ENCODE results near the gene MORF4L1. TPM values are rescaled to one million over a fixed set of nuclear protein-coding genes. Genes with fewer than 3 reads are reported as not detected.

The MORF4L1 gene
- total RNA-seq, 1 experiment from 2014 or later = 424 TPM

DNA sequence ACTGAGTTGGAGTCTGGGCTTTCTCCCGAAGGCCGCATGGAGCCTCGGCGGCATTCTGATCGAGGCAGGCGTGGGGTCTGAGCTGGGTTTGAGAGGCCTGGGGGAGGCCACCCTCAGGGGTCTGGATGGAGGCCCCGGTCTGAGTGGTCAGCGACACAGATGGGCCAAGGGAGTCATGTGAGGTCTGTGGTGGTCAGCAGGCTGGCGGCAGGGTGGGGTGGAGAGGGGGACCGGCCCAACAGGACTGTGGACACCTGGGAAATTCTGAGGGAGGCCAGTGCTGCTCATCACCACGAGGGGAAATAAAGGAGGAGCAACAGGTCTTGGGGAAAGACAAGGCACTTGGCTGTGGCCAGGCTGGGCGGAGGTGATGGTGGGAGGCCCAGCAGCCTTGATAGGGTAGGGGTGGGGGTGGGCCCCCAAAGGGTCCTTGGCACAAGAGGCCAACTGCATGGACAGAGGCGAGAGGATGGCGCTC is 56.0 kb downstream of the MORF4L1 start:
- BruUV-seq (replicated peaks) = no TSS peak
- Mint-ChIP-seq H3K27me3 (ENCODE audit: insufficient read depth, unreplicated experiment) (no peaks in the 10 kb centered on the region), H3K4me1 (ENCODE audit: low read depth, unreplicated experiment) (no peaks in the 10 kb centered on the region), H3K36me3 (ENCODE audit: insufficient read depth, unreplicated experiment) (peaks cover 64% of the 10 kb centered on the region), H3K27ac (ENCODE audit: unreplicated experiment) (peak overlapping the region; percentile 46), H3K9me3 (ENCODE audit: unreplicated experiment) (no peaks in the 10 kb centered on the region), H3K4me3 (ENCODE audit: unreplicated experiment) (no peak overlapping the region)
- ChIA-PET CTCF (interaction anchor here (0.7 kb wide), 1 partner anchor 103 kb away, joined by 3 read pairs; no protein-coding TSS in a partner anchor), POLR2A (interaction anchor here (0.7 kb wide), 1 partner anchor 20 kb away, joined by 4 read pairs; no protein-coding TSS in a partner anchor)
- peaks cover 2% of the 10 kb centered on the region; the same call in 1 of the 2 replicates for H3K36me3 ChIP-seq (ENCODE audit: control insufficient read depth, insufficient read depth, low read length)
- no peaks in the 10 kb centered on the region for H3K4me1 ChIP-seq
- no peak overlapping the region for H3K4me3 ChIP-seq (ENCODE audit: low read depth, low read length)
- no peak for DNase-seq
- no peaks in the 10 kb centered on the region for H3K9me3 ChIP-seq
- intact Hi-C loops (cut with micrococcal nuclease; ENCODE audit: unreplicated experiment) = no loop called here
- TF ChIP-seq, protein P1, sequence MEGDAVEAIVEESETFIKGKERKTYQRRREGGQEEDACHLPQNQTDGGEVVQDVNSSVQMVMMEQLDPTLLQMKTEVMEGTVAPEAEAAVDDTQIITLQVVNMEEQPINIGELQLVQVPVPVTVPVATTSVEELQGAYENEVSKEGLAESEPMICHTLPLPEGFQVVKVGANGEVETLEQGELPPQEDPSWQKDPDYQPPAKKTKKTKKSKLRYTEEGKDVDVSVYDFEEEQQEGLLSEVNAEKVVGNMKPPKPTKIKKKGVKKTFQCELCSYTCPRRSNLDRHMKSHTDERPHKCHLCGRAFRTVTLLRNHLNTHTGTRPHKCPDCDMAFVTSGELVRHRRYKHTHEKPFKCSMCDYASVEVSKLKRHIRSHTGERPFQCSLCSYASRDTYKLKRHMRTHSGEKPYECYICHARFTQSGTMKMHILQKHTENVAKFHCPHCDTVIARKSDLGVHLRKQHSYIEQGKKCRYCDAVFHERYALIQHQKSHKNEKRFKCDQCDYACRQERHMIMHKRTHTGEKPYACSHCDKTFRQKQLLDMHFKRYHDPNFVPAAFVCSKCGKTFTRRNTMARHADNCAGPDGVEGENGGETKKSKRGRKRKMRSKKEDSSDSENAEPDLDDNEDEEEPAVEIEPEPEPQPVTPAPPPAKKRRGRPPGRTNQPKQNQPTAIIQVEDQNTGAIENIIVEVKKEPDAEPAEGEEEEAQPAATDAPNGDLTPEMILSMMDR (IDR thresholded peaks at IDR 0.05; ENCODE audit: insufficient read depth in 1 of 2, low read depth in 1 of 2, low read length in 1 of 2, severe bottlenecking in 1 of 2, unreplicated experiment in 1 of 2) = no peak
- no peaks in the 10 kb centered on the region for H3K27me3 ChIP-seq (replicated peaks; ENCODE audit: control insufficient read depth, insufficient read depth, low read length)

DNA sequence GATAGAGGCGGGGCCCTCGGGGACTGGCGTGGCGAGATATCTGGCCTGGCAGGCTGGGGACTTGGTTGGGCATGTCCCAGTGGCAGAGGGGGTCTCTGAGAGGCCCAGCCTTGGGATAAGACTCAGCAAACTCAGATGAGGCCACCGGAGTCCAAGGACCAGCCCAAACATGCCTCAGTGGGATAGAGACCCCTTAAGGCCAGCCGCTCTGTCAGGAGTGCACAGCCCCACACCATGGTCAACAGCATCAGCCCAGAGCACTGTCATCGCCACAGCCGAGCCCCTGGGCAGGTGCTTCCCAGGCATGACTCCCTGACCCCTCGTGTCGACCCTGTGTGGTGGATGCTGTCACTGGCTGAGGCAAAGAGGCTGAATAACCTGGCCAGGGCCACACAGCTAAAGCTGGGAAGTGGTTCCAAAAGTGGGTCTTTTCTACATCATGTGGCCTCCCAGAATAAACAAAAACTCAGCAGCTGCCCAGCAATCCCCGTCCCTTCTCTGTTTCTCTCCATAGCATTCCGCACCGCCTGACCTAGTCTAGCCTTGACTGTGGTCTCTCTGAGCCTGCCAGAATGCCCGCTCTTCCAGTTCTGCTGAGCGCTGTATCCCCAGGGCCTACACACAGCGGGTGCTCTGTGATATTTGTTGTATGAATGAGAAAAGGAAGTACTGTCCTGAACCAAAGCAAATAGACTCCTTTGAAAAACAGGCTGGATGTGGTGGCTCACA is 57.0 kb downstream of the MORF4L1 start:
- no peaks in the 10 kb centered on the region for H3K9me3 Mint-ChIP-seq (ENCODE audit: unreplicated experiment)
- intact Hi-C loops (cut with micrococcal nuclease; ENCODE audit: unreplicated experiment) = no loop called here
- peaks cover 54% of the 10 kb centered on the region for H3K36me3 Mint-ChIP-seq (ENCODE audit: insufficient read depth, unreplicated experiment)
- H3K27me3 Mint-ChIP-seq (ENCODE audit: insufficient read depth, unreplicated experiment) = no peaks in the 10 kb centered on the region
- Histone ChIP-seq H3K4me3 (ENCODE audit: low read depth, low read length) (no peak overlapping the region), H3K36me3 (ENCODE audit: control insufficient read depth, insufficient read depth, low read length) (peaks cover 2% of the 10 kb centered on the region; the same call in 1 of the 2 replicates), H3K4me1 (no peaks in the 10 kb centered on the region), H3K9me3 (no peaks in the 10 kb centered on the region), H3K27me3 (replicated peaks; ENCODE audit: control insufficient read depth, insufficient read depth, low read length) (no peaks in the 10 kb centered on the region)
- TF ChIP-seq, protein P1 (IDR thresholded peaks at IDR 0.05; ENCODE audit: insufficient read depth in 1 of 2, low read depth in 1 of 2, low read length in 1 of 2, severe bottlenecking in 1 of 2, unreplicated experiment in 1 of 2) = no peak
- ChIA-PET CTCF (no interaction called here), POLR2A (no interaction called here)
- BruUV-seq (replicated peaks) = no TSS peak
- H3K27ac Mint-ChIP-seq (ENCODE audit: unreplicated experiment) = no peak overlapping the region
- no peak for DNase-seq
- H3K4me1 Mint-ChIP-seq (ENCODE audit: low read depth, unreplicated experiment) = no peaks in the 10 kb centered on the region
- no peak overlapping the region for H3K4me3 Mint-ChIP-seq (ENCODE audit: unreplicated experiment)

DNA sequence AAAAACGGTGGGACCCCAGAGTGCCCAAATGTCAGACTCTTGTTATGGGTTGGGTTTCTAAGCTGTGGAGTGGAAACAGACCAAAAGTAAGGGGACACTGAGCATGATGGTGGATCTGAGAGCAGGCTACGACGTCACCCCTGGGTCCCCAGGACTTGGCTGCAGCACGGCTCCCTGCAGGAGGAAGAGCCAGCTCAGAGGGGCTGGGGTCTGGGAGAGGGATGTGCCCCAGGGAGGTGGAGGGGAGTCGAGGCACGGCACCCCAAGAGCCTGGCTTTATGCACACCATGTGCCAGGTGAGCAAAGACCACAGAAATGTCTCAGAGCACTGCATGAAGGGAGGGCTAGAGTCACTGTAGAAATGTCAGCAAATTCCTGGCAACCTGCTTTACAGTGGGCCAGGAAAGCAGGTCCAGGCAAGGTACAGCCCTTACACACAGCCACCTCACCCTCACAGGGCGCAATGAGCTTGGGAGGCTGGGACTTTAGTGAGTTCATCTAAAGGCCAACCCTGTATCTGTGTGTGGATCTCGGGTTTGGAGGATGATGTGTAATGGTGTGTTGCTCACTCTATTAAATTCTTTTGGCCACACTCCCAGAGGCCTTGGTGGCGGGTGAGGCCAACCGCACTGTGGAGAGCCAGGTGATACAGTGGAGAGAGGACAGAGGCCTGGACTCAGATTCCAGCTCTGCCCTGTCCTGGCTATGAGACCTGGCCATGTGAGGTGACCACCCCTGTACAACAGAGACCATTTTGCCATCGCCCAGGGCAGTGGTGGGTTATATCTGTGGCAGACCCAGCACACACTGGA is 58.1 kb downstream of the MORF4L1 start:
- intact Hi-C loops (cut with micrococcal nuclease; ENCODE audit: unreplicated experiment) = no loop called here
- POLR2A ChIA-PET = no interaction called here
- Mint-ChIP-seq H3K27me3 (ENCODE audit: insufficient read depth, unreplicated experiment) (no peaks in the 10 kb centered on the region), H3K9me3 (ENCODE audit: unreplicated experiment) (no peaks in the 10 kb centered on the region), H3K4me3 (ENCODE audit: unreplicated experiment) (no peak overlapping the region), H3K27ac (ENCODE audit: unreplicated experiment) (no peak overlapping the region), H3K36me3 (ENCODE audit: insufficient read depth, unreplicated experiment) (peaks cover 46% of the 10 kb centered on the region), H3K4me1 (ENCODE audit: low read depth, unreplicated experiment) (no peaks in the 10 kb centered on the region)
- CTCF ChIA-PET = no interaction called here
- peaks cover 2% of the 10 kb centered on the region; the same call in 1 of the 2 replicates for H3K36me3 ChIP-seq (ENCODE audit: control insufficient read depth, insufficient read depth, low read length)
- no peaks in the 10 kb centered on the region for H3K9me3 ChIP-seq
- BruUV-seq (replicated peaks) = no TSS peak
- H3K4me3 ChIP-seq (ENCODE audit: low read depth, low read length) = no peak overlapping the region
- H3K4me1 ChIP-seq = no peaks in the 10 kb centered on the region
- TF ChIP-seq, protein P1 (IDR thresholded peaks at IDR 0.05; ENCODE audit: insufficient read depth in 1 of 2, low read depth in 1 of 2, low read length in 1 of 2, severe bottlenecking in 1 of 2, unreplicated experiment in 1 of 2) = no peak
- no peaks in the 10 kb centered on the region for H3K27me3 ChIP-seq (replicated peaks; ENCODE audit: control insufficient read depth, insufficient read depth, low read length)
- DNase-seq = no peak
